HG02981 (cell line): Measurements from ENCODE around the gene ABCC8.

Source experiments
- ATAC-seq: cut with Tn5 transposase; IDR thresholded peaks from one replicate; pipeline ENCODE4 v1.9.1; 2021; ENCODE audit warnings: mild to moderate bottlenecking, moderate library complexity; ENCODE audit not compliant: unreplicated experiment

Gene ABCC8

GRCh38 chr11:17506314-17506713, 29.7 kb upstream of the ABCC8 start:
- no peak for ATAC-seq

GRCh38 chr11:17505146-17505545, 28.5 kb upstream of the ABCC8 start:
- ATAC-seq, result no peak

DNA sequence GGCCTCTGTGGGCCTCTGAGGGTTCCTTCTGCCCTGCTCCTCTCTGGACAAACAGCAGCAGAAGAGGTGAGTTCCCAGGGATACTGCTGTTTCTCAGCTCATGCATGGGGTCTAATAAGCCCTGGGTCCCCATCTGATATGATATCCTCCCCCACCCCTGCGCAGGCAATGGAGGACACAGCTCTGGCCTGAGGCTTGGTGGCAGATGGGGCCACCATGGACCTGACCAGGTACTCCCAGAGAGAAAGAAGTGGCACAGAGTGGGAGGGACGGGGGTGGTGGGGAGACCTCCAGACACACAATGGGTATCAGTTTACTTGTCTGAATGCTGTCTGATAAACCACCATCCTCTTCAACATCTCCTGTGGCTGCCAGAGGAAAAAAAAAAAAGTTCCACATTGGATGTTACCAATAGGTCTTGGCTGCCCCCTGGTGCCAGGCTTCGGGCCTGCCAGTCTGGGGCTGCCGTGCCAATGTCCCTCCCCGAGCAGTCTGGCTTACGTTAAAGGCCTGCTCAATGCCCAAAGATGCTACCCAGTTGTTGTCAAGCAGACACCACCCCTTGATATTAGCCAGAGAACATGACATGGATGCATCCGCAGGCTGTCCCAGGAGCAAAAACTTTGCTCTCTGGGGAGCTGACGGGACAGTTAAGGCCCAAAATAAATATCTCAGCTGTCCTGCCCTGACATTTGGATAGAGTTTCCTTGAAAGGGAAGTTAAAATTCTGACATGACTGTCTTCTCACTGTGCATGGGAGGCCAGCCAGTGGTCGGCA, 27.9 kb upstream of the ABCC8 start:
- peak; percentile 61 for ATAC-seq

DNA sequence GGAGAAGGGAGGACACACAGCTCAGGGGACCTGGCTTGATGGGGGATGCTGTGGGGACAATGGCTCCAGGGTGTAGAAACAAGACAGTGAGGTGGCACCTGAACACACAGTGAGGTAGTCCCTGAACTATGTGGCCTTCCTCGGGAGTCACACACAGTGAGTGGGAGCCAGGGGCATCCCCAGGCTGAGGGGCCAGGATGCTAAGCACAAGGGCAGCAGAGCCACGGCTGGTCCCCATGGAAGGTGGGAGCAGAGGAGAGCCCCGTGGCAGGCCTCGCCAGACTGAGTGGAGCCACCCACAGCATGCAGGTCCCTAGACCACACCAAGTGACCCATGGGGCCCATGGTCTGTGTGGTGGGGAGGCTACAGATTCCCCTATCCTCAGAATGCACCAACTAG, 26.0 kb upstream of the ABCC8 start:
- no peak for ATAC-seq

DNA sequence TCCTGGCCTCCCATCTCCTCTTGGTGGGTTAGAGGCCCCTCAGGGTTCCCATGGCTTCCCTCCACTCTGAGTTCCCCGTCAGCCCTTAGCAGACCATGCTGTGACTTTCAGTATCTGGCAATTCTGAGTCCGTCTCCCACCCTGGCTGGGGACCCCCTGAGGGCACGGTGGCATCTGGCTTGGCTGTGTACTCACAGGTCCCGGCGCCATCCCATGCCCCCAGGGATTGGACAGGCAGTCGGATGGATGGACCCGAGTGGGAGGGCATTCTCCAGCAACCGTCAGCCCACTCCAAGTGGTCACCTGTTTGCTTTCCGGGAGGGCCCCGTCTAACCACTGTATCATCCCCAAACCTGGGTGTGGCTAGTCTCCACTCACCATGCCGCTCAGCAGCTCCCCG, 24.0 kb upstream of the ABCC8 start:
- ATAC-seq, result no peak

- ATAC-seq, result no peak
Measured at GRCh38 chr11:17498475-17498874, 21.8 kb upstream of the ABCC8 start.

DNA sequence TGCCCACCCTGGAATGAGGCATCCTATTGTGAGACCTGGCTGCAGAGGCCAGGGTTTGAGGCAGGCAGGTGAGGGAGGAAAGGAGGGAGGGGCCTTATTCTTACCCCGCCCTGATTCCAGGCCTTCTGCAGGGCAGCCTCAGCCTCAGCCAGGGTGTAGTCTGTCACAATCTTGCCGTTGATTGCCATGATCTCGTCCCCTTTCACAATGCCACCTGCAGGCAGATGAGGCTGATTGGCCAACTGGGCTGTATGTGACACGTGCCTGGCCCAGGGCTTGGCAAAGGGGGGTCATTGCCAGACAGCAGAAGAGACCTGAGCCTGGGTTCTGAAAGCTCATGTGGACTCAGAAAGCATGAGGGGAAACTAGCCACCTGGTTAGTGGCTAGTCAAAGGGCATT, 21.4 kb upstream of the ABCC8 start:
- ATAC-seq, result no peak

DNA sequence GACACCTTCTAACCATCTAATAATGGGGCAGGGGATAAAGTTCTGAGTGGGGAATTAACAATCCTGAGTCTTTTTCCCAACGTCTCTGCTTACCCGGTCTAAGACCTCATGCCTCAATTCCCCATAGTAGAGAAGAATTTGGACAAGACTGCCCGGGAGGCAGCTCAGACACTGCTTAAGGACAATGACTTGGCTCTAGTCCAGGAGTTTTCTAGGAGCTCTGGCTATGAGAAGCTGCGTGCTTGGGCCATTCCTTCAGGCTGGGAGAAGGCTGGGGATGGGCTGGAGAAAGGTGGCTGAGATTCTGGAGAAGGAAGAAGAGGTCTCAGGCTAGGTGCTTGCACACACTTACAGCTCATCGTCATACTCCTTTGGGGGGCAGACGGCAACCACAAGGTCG, 19.8 kb upstream of the ABCC8 start:
- no peak for ATAC-seq

DNA sequence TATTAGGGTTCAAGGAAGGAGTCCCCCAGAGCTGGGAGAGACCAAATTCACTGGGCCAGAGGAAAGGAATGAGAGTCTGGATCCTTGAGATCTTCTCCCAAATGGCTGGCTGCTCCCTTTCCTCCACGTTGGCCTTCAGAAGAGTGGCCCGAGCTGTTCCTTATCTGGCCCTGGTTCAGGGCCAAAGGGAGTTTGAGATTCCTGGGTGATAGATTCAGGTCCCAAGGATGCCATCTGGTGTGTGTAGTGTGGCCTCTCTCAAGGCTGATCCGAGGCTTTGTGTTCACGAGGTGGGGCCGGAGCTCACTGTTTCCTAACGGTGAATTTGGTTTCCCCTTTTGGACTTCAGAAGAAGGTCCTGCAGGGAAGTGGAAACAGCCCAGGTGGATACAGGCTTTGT, 17.4 kb upstream of the ABCC8 start:
- ATAC-seq, result no peak

- ATAC-seq, result no peak
Measured at GRCh38 chr11:17490938-17491337, 14.3 kb upstream of the ABCC8 start.

GRCh38 chr11:17490232-17490631, 13.6 kb upstream of the ABCC8 start:
- no peak for ATAC-seq

GRCh38 chr11:17489751-17490150, 13.1 kb upstream of the ABCC8 start:
- ATAC-seq, result no peak

- no peak for ATAC-seq
Measured at GRCh38 chr11:17488563-17488962, 11.9 kb upstream of the ABCC8 start.

DNA sequence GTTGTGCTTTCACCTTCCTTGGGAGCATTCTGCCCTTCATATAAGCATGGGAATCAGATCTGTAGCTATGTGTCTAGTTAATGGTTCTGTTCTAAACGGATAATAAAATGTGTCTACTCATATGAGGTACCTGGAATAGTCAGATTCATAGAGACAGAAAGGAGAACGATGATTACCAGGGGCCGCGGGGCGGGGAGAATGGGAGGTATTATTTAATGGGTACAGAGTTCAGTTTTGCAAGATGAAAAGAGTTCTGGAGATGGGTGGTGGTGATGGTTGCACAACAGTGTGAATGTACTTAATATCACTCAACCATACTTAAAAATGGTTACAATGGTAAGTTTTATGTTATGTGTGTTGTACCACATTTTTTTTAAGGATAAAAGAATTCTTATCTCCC, 10.0 kb upstream of the ABCC8 start:
- ATAC-seq, result no peak

- no peak for ATAC-seq
Measured at GRCh38 chr11:17483505-17483904, 6.9 kb upstream of the ABCC8 start.

- no peak for ATAC-seq
Measured at GRCh38 chr11:17481905-17482304, 5.3 kb upstream of the ABCC8 start.

GRCh38 chr11:17479284-17480214, 2.9 kb upstream of the ABCC8 start:
- ATAC-seq, result no peak

GRCh38 chr11:17478070-17478469, 1.4 kb upstream of the ABCC8 start:
- ATAC-seq, result no peak

GRCh38 chr11:17477361-17477760, 716 bp upstream of the ABCC8 start:
- no peak for ATAC-seq

- ATAC-seq, result no peak
Measured at GRCh38 chr11:17477084-17477333, 364 bp upstream of the ABCC8 start.

DNA sequence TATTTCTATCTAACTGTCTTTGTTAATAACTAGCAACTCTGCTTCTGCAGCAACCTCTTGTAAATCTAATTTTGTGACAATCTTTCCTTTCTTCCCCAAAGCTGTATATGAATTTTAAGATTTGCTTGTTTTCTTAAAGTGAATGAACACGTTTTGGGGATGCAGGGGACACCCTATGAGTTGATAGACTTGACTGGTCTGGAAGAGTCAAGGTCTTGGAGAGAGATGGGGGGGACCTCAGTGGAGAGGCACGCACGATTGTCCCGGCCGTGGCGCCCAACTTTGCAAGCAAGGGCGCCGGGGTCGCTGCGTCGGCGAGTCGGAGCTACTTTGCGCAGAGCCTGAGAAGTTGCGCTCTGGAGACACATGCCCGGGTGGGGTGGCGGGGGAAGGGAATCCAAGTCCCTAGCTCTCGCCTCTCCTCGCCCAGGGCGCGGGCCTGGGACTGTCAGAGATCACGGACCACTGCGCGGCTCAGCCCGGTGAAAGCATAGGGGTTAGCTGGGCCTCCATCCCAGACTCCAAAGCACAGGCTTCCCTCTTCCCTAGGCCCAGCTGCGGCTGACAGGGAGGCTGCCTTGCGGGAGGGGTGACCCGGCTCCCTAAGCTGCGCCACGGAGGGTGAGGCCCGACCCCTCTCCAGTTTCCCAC, 854 bp downstream of the ABCC8 start:
- ATAC-seq, result no peak
